Hematopoietic multipotent progenitor cell treated with erythropoietin and hydrocortisone succinate and interleukin-3 and kit ligand, for 4 days (in vitro differentiated cells): ENCODE measurements around the gene TOP2B.

ENCODE experiments used
- DNase-seq: peaks from one replicate; pipeline ENCODE4 v3.0.0-alpha.2; 2015

Gene TOP2B

DNA sequence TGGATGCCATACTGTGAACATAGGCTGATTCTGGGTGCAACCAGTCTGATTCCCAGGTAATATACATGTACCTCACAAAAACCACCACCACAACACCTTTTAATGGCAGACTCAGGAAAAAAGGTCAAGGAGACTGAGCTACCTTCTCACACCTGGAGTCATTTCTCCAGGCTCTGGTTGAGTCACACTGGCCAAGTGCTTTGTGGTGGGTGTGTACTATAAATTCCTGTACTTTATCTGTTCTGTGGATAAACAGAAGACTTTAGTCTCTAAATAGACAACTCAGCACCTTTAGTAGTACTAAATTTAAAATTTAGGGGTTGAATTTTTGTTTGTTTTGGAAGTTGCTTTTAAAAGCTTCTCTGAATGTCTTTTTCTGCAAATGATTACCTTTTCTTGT lies 46.7 kb downstream of the TOP2B start:
- no peak for DNase-seq

DNA sequence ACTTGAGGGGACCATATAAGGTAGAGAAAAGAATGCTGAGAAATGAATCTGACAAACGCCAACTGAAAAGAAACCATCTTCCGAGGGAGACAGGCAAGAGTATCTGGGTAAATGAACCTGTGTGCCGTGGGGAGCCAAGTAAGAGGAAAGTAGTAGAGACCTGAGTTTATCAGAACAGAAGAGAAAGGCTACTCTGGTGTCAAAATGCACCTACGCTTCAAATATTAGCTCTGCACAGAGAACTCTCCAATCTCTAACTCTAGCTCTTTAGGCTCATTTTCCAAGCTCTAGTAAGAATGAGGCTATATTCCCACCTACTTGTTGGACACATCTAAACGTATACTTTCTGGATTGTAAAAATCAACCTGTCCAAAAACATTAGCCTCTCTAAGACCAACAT lies 53.5 kb downstream of the TOP2B start:
- no peak for DNase-seq

DNA sequence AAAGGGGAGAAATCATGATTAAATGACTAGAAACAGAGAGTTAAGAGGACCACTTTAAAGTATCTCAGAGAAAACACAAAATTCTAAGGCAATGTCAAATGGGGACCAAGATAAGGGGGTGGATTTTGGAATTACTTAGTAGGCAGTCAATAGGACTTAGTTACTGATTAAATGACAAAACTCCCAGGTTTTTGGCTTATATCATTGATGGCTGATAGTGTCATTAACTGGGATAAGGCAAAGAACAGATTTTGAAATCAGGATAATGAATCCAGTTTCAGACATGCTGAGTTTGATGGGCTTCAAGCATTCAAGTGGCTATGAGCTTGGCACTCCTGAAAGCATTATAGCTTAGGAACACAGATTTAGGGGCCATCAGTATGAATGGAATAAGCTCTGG lies 53.9 kb downstream of the TOP2B start:
- DNase-seq = no peak

DNA sequence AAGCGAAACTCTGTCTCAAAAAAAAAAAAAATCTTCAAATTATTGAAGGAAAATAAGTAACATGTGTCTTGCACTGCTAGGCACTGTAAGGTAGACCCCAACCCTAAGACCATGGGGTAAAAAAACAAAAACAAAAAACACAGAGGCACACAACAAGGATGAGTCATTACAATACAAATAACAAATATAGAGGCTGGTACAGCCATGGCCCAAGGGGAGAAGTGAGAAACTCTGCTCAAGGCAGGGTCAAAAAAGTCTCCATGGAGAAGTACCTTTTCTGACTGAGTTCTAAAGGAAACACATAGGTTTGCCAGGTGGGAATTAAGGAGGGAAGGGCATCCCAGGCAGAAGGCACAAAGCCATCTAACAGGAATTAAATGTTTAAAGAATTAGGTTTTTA lies 54.5 kb downstream of the TOP2B start:
- no peak for DNase-seq

DNA sequence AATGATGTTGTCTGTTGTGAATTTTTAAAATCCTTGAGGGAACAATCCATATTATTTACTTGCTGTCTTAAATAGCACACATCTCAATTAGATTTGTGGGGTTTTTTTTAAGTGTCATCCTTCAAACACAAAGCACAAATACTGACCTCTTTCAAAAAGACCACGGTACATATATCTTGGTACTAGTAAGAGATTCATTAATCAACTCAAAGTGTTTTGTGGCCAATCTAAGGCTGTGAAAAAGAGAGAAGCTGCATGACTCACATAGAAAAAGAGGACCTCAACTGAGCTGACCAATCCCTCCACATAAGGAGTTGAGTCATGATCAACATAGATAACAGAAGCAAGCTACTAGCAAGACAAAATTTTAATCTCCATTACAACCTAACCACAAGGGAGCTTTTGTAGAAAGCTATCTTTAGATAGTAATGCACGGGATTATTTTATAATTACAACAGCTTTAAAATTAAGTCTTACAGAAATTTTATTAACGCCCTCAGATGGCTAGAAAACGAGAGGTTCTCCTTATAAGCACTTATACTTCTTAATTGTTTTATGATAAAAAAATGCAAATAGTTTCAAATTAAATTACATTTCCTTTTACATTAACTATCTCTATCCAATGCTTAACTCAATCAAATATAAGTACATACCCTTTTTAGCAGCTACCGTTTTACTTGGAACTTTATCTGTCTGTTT lies 60.5 kb downstream of the TOP2B start:
- DNase-seq = peak; percentile 93

DNA sequence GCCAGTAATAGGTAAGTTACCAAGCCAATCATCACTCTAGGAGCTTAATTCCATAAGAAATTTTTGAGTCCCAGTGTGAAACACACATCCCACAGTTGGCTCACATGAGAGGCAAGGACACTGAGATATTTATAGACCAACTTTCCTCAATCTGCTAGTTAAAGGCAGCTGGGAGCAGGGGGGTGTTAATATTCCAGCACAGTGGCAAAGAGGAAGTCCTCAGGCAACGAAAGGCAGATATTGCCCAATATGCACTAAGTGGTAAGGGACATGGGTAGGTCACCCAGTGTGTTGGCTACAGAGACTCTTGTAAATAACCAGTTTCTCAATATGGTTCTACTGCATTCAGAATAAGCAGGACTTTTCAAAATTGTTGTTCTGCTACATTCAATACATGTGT lies 61.0 kb downstream of the TOP2B start:
- DNase-seq = peak; percentile 69

DNA sequence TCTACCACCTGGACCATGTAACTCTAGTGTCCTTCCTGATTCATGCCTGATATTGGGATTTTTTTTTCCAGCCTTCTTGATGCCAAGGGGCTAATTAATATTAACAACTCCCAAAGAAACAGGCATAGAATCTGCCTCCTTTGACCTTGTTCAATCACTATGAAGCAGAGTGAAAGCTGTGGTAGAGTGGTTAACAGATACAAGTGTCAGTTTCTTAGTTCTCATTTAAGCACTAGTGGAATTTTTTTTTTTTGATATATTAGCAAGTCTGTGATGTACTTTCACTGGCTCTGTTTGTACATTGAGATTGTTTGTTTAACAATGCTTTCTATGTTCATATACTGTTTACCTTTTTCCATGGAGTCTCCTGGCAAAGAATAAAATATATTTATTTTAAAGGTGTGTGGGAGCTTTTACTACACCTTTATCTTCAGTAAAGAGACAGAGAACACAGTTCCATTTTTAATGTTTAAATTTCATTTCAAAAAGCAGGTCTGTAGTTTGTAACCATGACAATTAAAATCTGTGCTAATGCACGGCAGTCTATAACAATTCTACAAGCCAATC lies 67.1 kb downstream of the TOP2B start:
- DNase-seq = no peak

DNA sequence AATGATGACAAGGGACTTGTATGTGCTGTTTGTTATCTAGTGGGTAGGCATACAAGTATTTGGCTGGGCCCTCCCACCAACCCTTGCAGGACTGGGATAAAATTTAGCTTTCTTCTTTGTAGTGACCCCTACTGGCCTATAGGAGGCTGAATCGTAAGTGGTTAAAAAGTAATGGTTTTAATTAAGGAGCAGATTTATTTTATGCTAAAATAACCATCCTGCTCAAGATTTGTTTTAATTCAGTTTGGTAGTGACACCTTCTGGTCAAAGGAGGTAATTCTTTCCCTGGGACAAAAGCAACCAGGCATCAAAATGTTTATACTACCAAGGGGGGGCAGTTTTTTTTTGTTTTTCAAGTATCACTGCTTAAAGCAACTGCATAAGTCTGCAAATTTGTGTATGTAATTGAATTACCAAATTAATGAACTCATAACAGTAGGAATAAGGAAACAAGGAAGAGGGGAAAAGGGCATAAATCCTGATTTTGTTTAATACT lies 70.7 kb downstream of the TOP2B start:
- DNase-seq = peak; percentile 83

DNA sequence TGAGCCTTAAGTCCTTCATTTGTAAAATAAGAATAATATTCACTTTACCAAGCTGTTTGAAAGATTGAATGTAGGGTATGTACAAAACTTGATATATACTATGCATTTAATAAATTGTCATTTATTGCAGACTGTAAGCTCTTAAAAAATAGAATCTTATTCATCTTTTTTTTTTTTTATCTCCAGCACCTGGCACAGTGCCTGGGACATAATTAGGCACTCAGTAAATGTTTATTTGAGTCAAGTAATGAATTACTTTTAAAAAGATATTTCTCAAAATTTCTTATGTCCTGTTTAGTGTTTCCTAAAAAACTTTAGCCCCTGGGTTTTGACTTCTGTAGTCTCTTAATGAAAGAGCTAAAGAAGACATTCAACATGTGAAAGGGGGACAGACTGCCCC lies 71.7 kb downstream of the TOP2B start:
- no peak for DNase-seq

DNA sequence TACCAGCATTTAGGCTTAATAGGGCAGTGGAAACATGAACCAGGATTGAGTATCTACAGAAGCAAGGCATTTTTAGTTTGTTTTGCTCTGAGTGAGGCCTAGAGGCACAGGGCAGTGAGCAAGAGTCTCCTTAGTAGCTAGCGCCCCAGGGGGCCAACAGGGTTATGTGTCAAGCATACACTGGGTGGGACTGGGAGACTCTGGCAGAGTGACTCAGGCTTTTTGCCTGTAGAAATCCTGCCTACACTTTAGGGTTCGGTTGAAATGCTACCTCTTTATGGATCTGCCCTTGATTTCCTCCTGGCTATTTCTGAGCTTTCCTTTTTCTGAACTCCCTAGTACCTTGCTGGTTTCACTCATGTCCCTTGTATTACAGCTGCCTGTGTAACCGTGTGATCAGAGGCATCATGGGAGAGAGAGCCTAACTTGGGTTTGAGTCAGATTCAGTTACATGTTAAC lies 72.2 kb downstream of the TOP2B start:
- DNase-seq = peak; percentile 78

DNA sequence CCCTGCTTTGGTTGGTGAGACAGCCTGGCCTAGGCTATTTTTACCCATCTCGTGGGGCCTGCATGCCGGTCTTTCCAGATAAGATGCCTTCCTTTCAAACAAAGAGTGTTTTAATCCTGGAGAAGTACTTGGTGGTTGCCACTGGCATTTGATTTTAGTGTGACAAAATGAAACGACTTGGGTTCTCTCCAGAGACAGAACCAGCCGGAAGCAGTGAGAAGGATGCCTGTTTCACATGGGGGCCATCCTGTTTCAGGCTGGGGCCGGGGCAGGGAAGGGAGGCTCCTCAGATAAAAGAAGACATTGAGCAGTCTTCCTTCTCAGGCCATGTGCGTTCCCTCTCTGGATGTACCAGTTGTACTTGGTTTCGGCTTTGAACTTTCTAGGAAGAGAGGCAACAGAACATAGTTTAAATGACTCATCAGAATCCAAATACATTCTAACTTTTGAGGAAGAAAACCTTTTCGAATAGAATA lies 74.9 kb downstream of the TOP2B start:
- peak; percentile 31 for DNase-seq

DNA sequence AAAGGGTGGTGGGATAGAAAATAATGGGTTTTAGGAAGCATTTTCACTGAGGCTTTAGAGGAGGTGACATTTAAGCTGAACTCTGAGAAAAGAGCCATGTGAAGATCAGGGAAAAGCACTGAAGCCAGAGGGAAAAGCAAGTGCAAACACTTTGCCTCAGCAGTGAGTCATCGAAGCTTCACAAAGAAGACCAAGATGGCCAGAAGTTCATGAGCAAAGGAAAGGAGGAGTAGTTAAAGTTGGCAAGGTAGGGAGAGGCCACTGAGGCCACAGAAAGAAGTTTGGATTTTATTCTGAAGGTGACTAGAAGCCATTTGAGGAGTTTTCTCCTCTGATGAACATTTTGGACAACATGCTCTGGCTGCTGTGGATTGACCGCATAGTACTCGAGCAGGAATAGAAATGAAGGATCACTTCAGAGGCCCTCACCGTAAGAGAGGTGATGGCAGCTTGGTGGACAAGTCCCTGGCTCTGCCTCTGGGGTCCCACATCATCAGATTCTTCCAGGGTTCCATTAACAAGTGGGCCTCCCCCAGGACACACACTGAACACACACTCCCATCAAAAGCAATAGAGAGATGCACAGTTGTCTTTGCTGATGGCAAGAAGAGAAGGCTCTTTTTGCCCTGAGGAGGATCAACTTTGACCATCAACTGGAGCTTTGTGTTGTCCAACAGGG lies 75.5 kb downstream of the TOP2B start:
- no peak for DNase-seq

DNA sequence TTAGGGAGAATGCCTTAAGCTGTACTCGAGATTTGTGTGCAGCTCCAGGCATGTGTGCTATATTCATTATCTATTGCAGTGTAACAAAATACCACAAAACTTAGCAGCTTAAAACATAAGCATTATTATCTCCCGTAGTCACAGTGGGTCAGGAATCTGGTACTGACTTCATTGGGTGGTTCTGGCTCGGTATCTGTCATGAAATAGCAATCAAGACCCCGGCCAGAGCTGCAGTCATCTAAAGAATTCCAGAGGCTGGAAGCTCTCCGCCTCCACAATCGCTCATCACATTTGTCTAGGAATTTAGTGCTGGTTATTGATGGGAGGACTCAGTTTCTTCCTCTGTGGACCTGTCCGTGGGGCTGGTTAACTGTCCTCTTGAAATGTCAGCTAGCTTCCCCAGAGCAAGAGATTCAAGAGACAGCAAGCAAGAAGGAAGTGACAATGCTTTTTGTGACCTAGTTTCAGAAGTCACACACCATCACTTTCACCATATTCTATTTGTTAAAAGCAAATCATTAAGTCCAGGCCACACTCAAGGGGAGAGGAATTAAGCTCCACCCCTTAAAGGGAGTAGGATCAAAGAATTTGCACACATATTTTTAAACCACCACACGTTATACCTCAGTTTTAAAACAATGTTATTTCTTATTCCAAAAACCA lies 76.1 kb downstream of the TOP2B start:
- no peak for DNase-seq

DNA sequence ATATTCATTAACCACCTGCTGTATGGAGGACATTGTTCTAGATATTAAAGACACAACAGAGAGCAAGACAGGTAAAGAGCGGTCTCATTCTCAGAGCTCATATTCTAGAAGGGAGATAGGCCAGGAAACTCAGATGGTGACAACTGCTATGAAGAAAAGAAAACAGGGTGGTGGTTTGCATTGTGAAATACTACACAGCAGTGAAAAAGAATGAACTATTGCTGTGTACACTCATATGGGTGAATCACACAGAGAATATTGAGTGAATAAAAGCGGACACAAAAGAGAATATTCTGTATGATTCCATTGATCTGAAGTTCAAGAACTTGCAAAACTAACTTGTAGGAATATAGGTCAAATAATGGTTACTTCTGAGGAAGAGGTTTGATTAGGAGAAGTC lies 76.7 kb downstream of the TOP2B start:
- no peak for DNase-seq

DNA sequence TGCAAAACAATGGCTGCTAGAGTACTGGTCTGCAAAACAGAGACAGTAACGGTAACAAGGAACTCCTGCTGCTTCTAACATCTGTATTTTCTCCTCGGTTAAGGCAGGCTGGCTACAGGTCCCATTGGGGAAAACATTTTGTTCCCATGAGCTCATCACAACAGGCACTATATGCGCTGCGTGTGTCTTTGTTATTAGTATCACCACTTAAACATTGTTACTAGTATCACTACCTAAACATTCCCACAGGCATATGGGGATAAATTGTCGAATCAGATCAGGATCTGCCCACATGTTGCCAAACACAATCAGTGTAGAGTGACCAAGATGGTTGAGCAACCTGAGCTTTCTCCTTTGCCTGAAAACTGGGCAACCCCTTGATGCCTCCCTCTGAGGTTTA lies 77.2 kb downstream of the TOP2B start:
- DNase-seq = no peak

DNA sequence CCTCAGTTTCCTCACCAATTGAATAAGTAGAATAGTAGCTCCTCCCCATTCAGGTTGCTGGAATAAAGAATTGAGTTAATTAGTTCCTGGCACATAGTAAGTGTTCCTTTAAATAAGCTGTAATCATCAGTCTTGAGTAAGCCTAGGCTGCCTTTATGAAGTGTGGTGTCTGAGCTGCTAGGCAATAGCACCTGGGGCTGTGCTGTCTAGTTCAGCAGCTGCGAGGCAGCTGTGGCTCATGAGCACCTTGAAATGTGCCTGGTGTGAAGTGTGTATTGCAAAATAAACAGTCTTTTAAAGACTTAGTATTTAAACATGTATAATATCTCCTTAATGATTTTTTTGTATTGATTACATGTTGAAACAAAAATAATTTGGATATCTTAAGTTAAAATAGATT lies 77.6 kb downstream of the TOP2B start:
- no peak for DNase-seq

DNA sequence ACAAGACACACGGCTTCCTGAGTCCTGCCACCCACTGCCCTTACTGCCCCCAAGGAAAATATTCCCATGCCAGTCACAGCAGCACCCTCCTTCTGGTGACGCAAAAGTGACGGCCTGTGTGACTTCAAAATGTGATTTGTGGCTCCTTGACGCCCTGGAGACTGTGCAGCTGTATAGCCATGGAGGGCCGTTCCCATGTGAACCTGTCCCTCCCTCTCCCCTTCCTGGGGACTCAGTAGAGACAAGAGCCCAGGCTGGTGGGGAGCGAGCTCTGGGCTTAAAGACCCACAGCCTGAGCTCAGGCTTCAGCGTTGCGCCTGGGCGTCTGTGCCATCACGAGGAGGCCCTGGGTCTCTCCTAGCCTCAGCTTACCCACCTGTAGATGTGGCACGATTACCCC lies 78.2 kb downstream of the TOP2B start:
- no peak for DNase-seq

DNA sequence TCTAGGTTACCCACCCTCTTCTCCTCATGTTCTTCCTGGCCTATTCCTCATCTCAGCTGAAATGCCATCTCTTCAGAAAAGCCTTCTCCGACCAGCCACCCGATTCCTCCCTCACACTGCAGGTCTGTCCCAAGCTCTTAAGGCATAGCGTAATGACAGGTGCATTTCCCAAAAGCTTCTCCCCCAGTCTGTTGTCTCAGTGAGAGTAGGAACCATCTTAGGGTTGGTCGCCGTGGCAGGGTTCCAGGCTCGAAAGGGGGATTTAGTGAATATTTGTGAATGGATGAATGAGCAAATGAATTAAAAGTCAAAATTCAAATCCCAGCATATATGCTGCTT lies 78.6 kb downstream of the TOP2B start:
- DNase-seq = no peak

DNA sequence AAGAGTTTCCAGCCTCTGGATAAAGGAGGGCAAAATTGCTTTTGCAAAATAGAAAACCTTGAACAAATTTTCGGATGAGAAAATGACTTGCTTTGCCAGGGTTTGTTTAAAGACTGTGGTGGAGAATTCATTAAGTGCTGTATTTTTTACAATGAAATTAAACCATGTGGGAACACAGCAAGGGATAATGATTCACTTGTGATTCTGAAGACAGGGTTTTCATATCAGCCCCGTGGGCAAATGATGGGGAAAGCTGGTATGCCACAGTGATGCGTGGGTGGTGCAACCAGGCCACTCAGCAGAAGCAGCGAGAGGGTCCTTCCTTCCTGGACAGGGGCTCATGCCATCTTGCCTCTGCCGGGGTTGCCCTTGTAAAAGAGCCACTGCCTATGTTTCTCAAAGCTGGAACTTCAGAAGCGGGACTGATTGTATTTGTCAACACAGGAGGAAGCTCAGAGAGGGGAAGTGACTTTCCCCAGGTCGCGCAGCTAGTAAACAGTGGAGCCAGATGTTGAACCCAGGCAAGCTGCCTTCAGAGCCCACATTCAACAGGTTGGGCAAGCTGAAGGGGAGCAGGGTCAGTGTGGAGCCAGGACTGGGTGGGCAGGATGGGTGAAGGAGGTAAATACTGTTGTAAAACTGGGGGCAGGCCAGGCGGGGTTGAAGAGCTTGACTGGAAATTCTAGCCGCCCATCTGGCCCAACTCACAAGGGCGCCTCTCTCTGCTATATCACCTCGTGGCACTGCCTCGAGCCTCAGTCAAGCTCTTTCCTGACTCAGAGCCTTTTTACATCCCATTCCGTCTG lies 79.1 kb downstream of the TOP2B start:
- no peak for DNase-seq

DNA sequence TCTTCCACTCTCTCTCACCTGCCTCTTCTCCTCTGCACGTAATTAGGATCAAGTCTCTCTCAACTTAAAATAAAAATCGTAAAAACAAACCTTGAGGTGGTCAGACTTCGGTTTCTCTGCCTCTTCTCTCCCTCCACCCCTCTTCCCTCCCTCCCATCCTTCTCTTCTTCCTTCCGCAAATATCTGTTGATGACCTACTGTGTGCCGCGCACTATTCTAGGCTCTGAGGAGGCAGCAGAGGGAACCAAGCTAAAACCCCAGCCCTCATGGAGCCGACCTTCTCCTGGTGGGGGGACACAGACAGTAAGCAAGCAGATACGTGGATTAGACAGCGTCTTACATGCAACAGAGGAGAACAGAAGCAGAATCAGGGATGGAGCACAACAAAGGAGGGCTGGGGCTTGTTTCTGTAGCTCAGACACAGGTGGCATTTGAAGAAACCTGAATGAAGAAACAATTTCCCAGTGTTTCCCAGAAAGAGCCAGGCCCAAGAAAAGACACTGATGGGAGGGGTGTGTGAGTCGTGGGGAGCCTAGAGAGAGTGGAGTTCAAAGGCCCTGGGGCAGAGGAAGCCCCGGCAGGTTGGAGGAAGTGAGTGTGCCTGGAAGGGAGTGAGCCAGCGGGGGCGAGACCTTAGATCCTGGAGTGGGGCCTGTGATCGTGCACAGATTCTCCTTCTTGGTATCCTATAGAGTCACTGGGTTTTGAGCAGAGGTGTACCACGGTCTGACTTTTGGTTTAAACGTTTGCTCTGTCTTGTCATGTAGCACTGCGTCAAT lies 80.5 kb downstream of the TOP2B start:
- no peak for DNase-seq

DNA sequence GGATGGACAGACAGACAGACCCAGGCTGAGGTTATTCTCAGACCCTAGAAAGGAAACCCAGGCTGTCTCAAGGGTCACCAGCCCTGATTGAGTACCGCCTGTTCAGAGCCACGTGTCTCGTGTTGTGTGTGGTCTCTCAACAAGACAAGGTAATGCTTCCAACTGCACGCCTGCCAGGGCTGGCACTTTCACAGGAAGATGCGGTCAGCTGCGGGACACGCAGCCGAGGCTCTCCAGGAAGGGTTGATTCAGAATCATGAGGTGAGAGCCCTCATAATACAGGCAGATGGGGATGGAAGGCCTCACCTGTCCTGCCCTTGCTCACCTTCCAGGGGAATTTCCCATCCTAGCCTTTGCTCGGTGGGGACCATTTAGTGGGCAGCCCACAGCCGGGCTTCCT lies 81.4 kb downstream of the TOP2B start:
- DNase-seq = no peak

DNA sequence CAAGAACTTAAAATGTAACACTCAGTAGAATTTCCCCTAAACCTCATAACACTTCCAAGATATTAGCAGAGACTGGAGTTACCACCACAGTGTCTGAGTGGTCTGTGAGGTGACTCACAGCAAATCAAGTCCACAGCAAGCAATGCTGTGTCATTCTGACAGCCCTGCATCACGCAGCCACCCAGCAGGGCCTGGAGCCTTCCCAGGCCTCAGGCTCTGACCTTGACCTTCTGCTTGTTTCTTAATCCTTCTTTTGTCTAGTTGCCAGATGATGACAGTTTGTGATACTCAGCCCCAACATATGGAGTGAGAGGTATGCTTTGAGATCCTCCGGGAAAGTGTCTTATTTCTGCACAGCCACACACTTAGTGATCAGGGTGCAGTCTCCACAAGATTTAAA lies 82.5 kb downstream of the TOP2B start:
- peak; percentile 34 for DNase-seq
